ENCODE measurements around the gene ADISSP.

The ADISSP gene

DNA sequence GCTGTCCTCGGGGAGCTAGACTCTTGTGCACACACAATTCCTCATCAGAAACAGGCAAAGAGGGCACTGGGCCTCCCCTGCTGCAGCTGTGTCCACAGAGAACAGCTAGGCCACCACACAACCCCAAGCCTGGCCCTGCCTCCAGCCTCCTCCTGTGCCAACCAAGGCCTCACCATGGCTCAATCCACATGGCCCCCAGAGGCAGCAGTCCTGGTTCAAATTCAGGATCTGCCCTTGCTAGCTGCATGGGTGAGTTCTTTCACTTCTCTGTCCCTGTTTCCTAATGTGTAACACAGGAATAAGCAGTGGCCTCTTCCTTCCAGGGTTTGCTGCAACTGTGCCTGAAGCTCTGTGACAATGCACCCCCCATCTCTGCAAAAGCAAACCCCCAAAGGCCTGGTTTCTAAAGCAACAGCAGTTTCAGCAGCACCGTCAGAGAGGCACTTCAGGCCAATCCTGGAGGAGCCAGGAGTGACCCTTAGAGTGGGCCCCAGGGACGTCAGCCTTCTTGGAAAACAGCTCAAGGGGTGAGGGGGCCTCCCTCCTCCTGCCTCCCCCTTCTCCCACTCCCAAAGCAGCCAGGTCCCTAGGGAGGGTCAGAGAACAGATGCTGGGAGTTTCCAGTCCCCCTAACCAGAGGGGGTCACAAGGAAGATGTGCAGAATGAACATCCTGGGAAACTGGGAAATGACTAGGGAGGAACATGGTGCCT, 2.2 kb downstream of the ADISSP start:
- TF ChIP-seq, protein P1, sequence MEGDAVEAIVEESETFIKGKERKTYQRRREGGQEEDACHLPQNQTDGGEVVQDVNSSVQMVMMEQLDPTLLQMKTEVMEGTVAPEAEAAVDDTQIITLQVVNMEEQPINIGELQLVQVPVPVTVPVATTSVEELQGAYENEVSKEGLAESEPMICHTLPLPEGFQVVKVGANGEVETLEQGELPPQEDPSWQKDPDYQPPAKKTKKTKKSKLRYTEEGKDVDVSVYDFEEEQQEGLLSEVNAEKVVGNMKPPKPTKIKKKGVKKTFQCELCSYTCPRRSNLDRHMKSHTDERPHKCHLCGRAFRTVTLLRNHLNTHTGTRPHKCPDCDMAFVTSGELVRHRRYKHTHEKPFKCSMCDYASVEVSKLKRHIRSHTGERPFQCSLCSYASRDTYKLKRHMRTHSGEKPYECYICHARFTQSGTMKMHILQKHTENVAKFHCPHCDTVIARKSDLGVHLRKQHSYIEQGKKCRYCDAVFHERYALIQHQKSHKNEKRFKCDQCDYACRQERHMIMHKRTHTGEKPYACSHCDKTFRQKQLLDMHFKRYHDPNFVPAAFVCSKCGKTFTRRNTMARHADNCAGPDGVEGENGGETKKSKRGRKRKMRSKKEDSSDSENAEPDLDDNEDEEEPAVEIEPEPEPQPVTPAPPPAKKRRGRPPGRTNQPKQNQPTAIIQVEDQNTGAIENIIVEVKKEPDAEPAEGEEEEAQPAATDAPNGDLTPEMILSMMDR (IDR thresholded peaks at IDR 0.05; ENCODE audit: low read depth, low read length) = no peak
- no peak overlapping the region for H3K4me3 ChIP-seq (ENCODE audit: low read depth, low read length)

DNA sequence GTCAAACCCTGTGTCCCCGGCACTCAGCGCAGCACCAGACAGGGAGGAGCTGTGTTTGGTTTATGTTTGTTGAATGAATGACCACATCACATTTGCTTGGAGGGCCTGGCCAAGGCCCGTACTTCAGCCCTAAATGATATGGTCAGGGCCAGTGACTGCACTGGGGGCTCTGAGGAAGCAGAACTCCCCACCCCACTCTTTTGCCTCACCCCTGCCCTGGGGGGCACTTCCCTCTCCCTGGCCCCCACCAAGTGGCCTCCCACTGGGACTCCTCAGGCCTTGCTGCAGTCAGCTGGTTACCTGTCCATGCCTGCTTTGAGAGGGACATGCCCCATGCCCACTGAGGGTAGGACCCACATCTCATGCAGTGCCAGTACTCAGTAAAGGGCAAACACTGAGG, 2.9 kb downstream of the ADISSP start:
- no peak overlapping the region for H3K4me3 ChIP-seq (ENCODE audit: low read depth, low read length)
- TF ChIP-seq, protein P1 (IDR thresholded peaks at IDR 0.05; ENCODE audit: low read depth, low read length) = no peak

DNA sequence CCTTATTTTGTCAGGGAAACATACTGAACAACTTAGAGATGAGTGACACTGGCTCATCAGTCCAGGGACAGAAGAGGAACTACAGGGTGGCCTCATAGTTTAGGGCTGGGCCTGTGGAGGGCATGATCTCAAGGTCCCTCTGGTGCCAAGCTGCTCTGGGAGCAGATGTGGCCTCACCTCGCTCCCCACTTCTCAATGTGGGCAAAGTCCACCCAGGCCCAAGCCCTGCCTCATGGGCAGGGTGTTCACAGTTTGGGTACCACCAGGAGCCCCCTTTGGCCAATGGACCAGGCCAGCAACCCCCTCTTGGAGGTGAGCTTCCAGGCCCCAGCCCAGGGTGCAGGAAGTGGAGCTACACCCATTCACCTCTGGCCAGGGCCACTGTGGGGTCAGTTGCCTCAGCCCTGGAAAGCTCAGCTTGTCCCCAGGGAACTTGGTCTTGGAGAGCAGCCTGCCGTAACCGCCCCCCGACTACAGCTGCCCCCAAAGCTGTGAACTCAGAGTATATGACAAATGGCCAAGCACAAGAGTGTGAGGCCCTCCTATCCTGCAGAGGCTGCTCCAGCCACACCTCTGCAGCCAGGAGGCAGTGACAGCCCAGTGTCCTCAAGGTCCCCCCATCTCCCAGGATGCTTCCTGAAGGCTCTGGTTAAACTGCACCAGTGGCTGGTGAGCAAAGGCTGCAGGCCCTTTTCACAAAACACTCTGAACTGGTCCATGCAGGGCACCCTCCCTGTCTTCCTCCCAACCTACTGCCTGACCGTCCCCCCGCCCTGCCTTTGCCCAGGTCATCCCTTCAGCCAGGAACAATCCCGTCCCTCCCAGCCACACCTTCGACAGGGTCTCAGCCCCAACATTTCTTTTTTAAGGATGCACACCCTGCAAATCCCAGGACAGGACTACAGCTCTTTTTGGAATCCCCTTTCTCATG, 3.6 kb downstream of the ADISSP start:
- TF ChIP-seq, protein P1 (IDR thresholded peaks at IDR 0.05; ENCODE audit: low read depth, low read length) = no peak
- no peak overlapping the region for H3K4me3 ChIP-seq (ENCODE audit: low read depth, low read length)

DNA sequence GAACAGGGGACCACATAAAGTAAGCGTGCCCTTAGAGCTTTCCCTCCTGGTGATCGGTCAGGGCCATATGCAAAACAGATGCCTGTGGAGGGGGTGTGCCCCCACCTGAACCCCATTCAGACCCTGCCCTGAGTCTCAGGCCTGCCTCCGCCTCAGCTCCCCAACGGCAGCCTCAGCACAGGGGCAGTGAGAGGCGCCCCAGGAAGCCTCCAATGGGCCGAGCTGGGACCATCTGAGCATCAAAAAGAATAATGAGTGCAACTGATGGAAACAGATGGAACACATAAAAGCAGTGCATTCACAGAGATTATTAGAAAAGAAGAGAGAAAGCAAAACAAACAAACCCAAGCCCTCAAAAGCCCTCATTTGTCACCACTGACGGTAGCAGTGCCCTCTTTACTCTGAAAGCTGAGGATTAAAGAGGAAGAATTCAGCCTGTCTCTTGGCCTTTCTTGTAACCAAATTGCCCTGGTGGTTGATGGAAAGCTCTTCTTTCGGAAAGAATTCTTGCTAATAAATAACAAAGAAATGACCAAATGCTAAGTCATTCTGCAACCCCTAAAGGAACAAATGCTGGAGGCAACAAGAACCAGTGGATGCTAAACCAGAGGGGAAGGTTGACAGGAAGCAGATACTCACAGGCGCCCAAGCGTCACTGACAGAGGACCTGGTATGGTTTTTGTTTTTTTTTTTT, 6.8 kb downstream of the ADISSP start:
- no peak overlapping the region for H3K4me3 ChIP-seq (ENCODE audit: low read depth, low read length)
- TF ChIP-seq, protein P1 (IDR thresholded peaks at IDR 0.05; ENCODE audit: low read depth, low read length) = no peak

DNA sequence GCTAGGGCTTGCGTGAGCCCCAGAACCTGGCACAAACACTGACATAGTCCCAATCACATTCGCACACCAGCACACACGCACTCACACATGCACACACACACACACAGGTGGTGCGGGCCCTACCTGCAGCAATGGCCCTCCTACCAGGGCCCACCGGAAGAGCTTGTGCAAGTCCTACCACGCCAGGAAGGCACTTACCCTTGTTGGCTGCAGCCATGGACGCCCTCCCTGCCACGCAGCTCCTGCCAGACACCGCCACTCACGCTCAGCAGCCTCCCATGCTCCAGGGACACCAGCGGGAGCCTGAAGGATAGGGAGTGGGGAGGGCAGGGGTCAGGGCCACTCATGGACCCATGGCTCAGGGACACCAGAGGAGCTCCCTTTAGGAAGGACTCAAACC, 7.7 kb downstream of the ADISSP start:
- TF ChIP-seq, protein P1 (IDR thresholded peaks at IDR 0.05; ENCODE audit: low read depth, low read length) = no peak
- H3K4me3 ChIP-seq (ENCODE audit: low read depth, low read length) = no peak overlapping the region

DNA sequence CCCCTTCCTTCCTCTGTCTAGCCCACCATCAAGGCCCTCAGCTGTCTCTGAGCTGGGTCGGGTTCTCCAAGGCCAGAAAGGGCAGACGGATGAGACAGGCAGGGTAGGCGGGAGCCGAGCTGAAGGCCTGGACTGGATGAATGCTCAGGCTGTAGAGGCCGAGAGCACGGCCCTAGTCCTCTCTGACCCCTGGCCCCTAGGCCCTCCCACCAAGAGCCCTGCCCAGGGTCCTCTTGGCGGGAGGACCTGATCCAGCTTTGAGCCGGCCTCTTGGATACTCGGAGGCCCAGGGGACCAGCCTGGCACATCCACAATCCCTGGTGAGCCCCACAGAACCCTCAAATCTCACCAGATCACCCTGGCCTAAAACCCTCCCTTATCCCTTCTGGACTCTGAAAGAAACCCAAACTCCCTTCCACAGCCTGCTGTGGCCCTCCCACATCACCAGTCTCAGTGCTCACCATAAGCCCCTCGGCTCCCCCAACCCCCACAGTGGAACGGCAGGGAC, 8.2 kb downstream of the ADISSP start:
- TF ChIP-seq, protein P1 (IDR thresholded peaks at IDR 0.05; ENCODE audit: low read depth, low read length) = no peak
- H3K4me3 ChIP-seq (ENCODE audit: low read depth, low read length) = no peak overlapping the region
